K562 (cell line): ENCODE data around the gene HOXB7. TPM values are rescaled to one million over a fixed set of nuclear protein-coding genes. Genes with fewer than 3 reads are reported as not detected.
A peak's percentile ranks its signal among the peaks of the same experiment; 100 is the strongest.

Experiments
- ARID1B ChIP-seq: fragments of 450-650 bp; IDR thresholded peaks from 2 replicates; pipeline ENCODE4 v1.6.1; 2016; ENCODE audit warnings: antibody characterized with exemption, mild to moderate bottlenecking, inconsistent platforms
- CREB3L1 ChIP-seq: fragments of 450-650 bp; IDR thresholded peaks from 2 replicates; pipeline ENCODE4 v1.6.1; 2014; ENCODE audit warnings: low read depth, mild to moderate bottlenecking, moderate library complexity, borderline replicate concordance
- CTCFL ChIP-seq: IDR thresholded peaks from 2 replicates; pipeline ENCODE4 v1.6.1; 2011; ENCODE audit warnings: borderline replicate concordance, low read depth, mild to moderate bottlenecking, moderate library complexity, low read length; ENCODE audit not compliant: insufficient read depth, poor library complexity, severe bottlenecking
- ESRRA ChIP-seq: fragments of 450-650 bp; IDR thresholded peaks from 2 replicates; pipeline ENCODE4 v1.6.1; 2014; ENCODE audit warnings: low read depth, mild to moderate bottlenecking, moderate library complexity, borderline replicate concordance
- FOS ChIP-seq: IDR thresholded peaks from 3 replicates; pipeline ENCODE4 v1.6.1; 2011; ENCODE audit not compliant: insufficient read length; ENCODE audit errors: extremely low read depth
- MLX ChIP-seq, 2 experiments: fragments of 450-650 bp in 1 of 2; sonication (generic) in 1 of 2; formaldehyde crosslinking; conservative IDR thresholded peaks; 2 replicates each; pipeline versions ENCODE4 v1.4.0 to v1.8.1; 2020 to 2022; ENCODE audit warnings: mild to moderate bottlenecking in 1 of 2, missing genetic modification reagents in 1 of 2
- MTF1 ChIP-seq: fragments of 250-450 bp; sonication (Bioruptor Pico); IDR thresholded peaks from 2 replicates; pipeline ENCODE4 v1.9.0; 2021; ENCODE audit warnings: moderate library complexity, mild to moderate bottlenecking, inconsistent platforms, borderline replicate concordance
- NUFIP1 ChIP-seq: fragments of 450-650 bp; IDR thresholded peaks from 2 replicates; pipeline ENCODE4 v1.6.1; 2018; ENCODE audit not compliant: partially characterized antibody
- RBFOX2 ChIP-seq: fragments of 200-400 bp; formaldehyde crosslinking; IDR thresholded peaks from 2 replicates; pipeline ENCODE4 v1.6.1; 2017; ENCODE audit warnings: low read depth, mild to moderate bottlenecking, low read length, moderate library complexity
- REST ChIP-seq, 2 experiments: fragments of 450-650 bp; formaldehyde crosslinking in 1 of 2; IDR thresholded peaks; 2 replicates each; pipeline versions ENCODE4 v1.4.0 to v1.6.1; 2014 to 2020; ENCODE audit warnings: mild to moderate bottlenecking in 2 of 2, borderline replicate concordance in 1 of 2, low read depth in 1 of 2
- YY1 ChIP-seq, 3 experiments: IDR thresholded peaks; 2 replicates each; pipeline ENCODE4 v1.6.1; 2011; ENCODE audit warnings: low read length in 2 of 3, mild to moderate bottlenecking in 2 of 3, moderate library complexity in 2 of 3, borderline replicate concordance in 1 of 3, control low read depth in 1 of 3, low read depth in 1 of 3; ENCODE audit not compliant: insufficient read depth in 3 of 3, insufficient replicate concordance in 2 of 3, control insufficient read depth in 1 of 3, insufficient read length in 1 of 3; ENCODE audit errors: extremely low read depth in 1 of 3
- ZNF239 ChIP-seq: fragments of 250-450 bp; sonication (Bioruptor Pico); IDR thresholded peaks from 2 replicates; pipeline ENCODE4 v1.4.0; 2020; ENCODE audit warnings: mild to moderate bottlenecking
- ZSCAN29 ChIP-seq: fragments of 450-650 bp; IDR thresholded peaks from 2 replicates; pipeline ENCODE4 v1.6.1; 2017
- polyA plus RNA-seq, 8 experiments: library from polyadenylated mRNA; depleted of rRNA in 4 of 8; stranded (reverse) in 5 of 8; unstranded in 3 of 8; fragments of >200 nt; fragmentation: Nextera tagmentation in 2 of 8; fragmentation: Illumina TruSeq in 1 of 8; extraction: Ambion mirVana in 2 of 8; extraction: Trizol in 1 of 8; gene quantifications; 2 replicates each; pipeline versions ENCODE4 v1.2.1 to v1.2.3, GENCODE V29; 2011 to 2014; ENCODE audit warnings: inconsistent platforms in 1 of 8, missing spikeins in 1 of 8
- total RNA-seq, 7 experiments: library from RNA; depleted of rRNA in 6 of 7; stranded (reverse); fragments of >200 nt in 6 of 7; fragmentation: Illumina TruSeq in 2 of 7; extraction: Trizol in 2 of 7; gene quantifications; 2 replicates each; pipeline versions ENCODE4 v1.2.1 to v1.2.3, GENCODE V29; 2011 to 2021; ENCODE audit warnings: low replicate concordance in 1 of 7

The HOXB7 gene
- total and polyA plus RNA-seq, 9 of the 15 experiments (the other 6 are each of a cell fraction or from before 2014, with no cell fraction given) = 5.5 to 16.7 (median 8.3) TPM

- TF ChIP-seq MLX (CRISPR knock-in tag; conservative IDR thresholded peaks at IDR 0.05) (no peak), NUFIP1 (no peak), CREB3L1 (no peak), RBFOX2 (0 out of 2 replicates have a peak, but pooled peaks have one; percentile 27), ZSCAN29 (no peak), ZNF239 (no peak), MTF1 (CRISPR knock-in tag) (no peak), YY1 (IDR thresholded peaks at IDR 0.05; ENCODE audit: borderline replicate concordance in 1 of 3, control insufficient read depth in 1 of 3, extremely low read depth in 1 of 3, insufficient read depth in 3 of 3, insufficient read length in 1 of 3, insufficient replicate concordance in 2 of 3, low read depth in 1 of 3, low read length in 2 of 3) (peak; percentile 52 to 96 (median 92)), ARID1B (no peak), REST (IDR thresholded peaks at IDR 0.05; ENCODE audit: borderline replicate concordance) (peak; percentile 90), REST (CRISPR knock-in tag; IDR thresholded peaks at IDR 0.05; ENCODE audit: low read depth) (no peak), ESRRA (no peak), CTCFL (peak; percentile 18), FOS (no peak)
Measured at GRCh38 chr17:48593840-48594537, 16.8 kb downstream of the HOXB7 start (continued).
